GM23248 (cell line): Measurements from ENCODE around the gene OR10K1. TPM values are rescaled to one million over a fixed set of nuclear protein-coding genes. Genes with fewer than 3 reads are reported as not detected.
"Not testable (repeated sequence)": the region's sequence is repeated elsewhere in the genome, so short reads cannot be mapped to it uniquely, and the experiment has no call there.

Experiments used
- DNase-seq: peaks from one replicate; pipeline ENCODE4 v3.0.0-alpha.2; 2015
- H2AFZ ChIP-seq: fragments of 200-600 bp; sonication (generic); 2 replicates; pipeline ENCODE4 v1.6.1; 2016; ENCODE audit warnings: antibody characterized with exemption
- H3F3A ChIP-seq: fragments of 200-600 bp; sonication (generic); 2 replicates; pipeline ENCODE4 v1.6.1; 2016; ENCODE audit warnings: mild to moderate bottlenecking, antibody characterized with exemption, mixed run types; ENCODE audit not compliant: insufficient read depth
- H3K27ac ChIP-seq: fragments of 200-600 bp; sonication (generic); 2 replicates; pipeline ENCODE4 v1.5.1; 2016; ENCODE audit warnings: mild to moderate bottlenecking
- H3K27me3 ChIP-seq: fragments of 200-600 bp; sonication (generic); replicated peaks from 2 replicates; pipeline ENCODE4 v1.6.1; 2016; ENCODE audit warnings: mild to moderate bottlenecking; ENCODE audit not compliant: insufficient read depth
- H3K36me3 ChIP-seq: fragments of 200-600 bp; sonication (generic); 2 replicates; pipeline ENCODE4 v1.6.1; 2016; ENCODE audit warnings: low read depth, mild to moderate bottlenecking
- H3K4me1 ChIP-seq: fragments of 200-600 bp; sonication (generic); 2 replicates; pipeline ENCODE4 v1.6.1; 2016; ENCODE audit warnings: mild to moderate bottlenecking; ENCODE audit not compliant: insufficient read depth
- H3K4me2 ChIP-seq: fragments of 200-600 bp; sonication (generic); one replicate; pipeline ENCODE4 v1.6.1; 2016; ENCODE audit warnings: mild to moderate bottlenecking; ENCODE audit not compliant: unreplicated experiment
- H3K4me3 ChIP-seq: fragments of 200-600 bp; sonication (generic); 2 replicates; pipeline ENCODE4 v1.5.1; 2016; ENCODE audit warnings: mild to moderate bottlenecking
- H3K79me2 ChIP-seq: fragments of 200-600 bp; sonication (generic); 2 replicates; pipeline ENCODE4 v1.6.1; 2016; ENCODE audit warnings: mild to moderate bottlenecking; ENCODE audit not compliant: insufficient read depth
- H3K9ac ChIP-seq: fragments of 200-600 bp; sonication (generic); 2 replicates; pipeline ENCODE4 v1.6.1; 2016; ENCODE audit warnings: mild to moderate bottlenecking
- H3K9me2 ChIP-seq: fragments of 200-600 bp; sonication (generic); 2 replicates; pipeline ENCODE4 v1.6.1; 2016; ENCODE audit warnings: mixed run types, mild to moderate bottlenecking, moderate library complexity; ENCODE audit not compliant: insufficient read depth
- H3K9me3 ChIP-seq: fragments of 200-600 bp; sonication (generic); one replicate; pipeline ENCODE4 v1.6.1; 2017; ENCODE audit warnings: low read depth
- H4K20me1 ChIP-seq: fragments of 200-600 bp; sonication (generic); 2 replicates; pipeline ENCODE4 v1.6.0; 2016; ENCODE audit not compliant: insufficient read depth
- EZH2 ChIP-seq: fragments of 200-600 bp; sonication (generic); IDR thresholded peaks from 2 replicates; pipeline ENCODE4 v1.6.1; 2018; ENCODE audit warnings: antibody characterized with exemption, mild to moderate bottlenecking; ENCODE audit not compliant: insufficient read depth, poor library complexity, severe bottlenecking
- EZH2phosphoT487 ChIP-seq: fragments of 200-600 bp; sonication (generic); IDR thresholded peaks from 2 replicates; pipeline ENCODE4 v1.6.1; 2018; ENCODE audit warnings: antibody characterized with exemption, moderate library complexity, mild to moderate bottlenecking, low read depth; ENCODE audit not compliant: insufficient read depth
- WGBS, 2 experiments: methylation state at CpG; one replicate each; pipeline ENCODE4 v1.1.6; 2015 to 2017; ENCODE audit warnings: low lambda C conversion rate in 2 of 2, low coverage in 1 of 2; ENCODE audit errors: missing lambda C conversion rate in 2 of 2; 5-methylcytosine and 5-hydroxymethylcytosine counted together
- in situ Hi-C: fragments of 300-500 bp; cut with MboI; formaldehyde crosslinking; loops from 2 replicates; pipeline ENCODE4 v1.15.0; 2020
- polyA plus RNA-seq: library from polyadenylated mRNA; unstranded; fragments of >200 nt; fragmentation: Nextera tagmentation; extraction: Ambion mirVana; gene quantifications from 2 replicates; pipeline ENCODE4 v1.2.1, GENCODE V29; 2016
- total RNA-seq: library from RNA; depleted of rRNA; stranded (reverse); fragments of >200 nt; shearing (Covaris generic); gene quantifications from 2 replicates; pipeline ENCODE4 v1.2.3, GENCODE V29; 2014

OR10K1 gene
- total and polyA plus RNA-seq, 2 experiments from 2014 or later, result not detected

DNA sequence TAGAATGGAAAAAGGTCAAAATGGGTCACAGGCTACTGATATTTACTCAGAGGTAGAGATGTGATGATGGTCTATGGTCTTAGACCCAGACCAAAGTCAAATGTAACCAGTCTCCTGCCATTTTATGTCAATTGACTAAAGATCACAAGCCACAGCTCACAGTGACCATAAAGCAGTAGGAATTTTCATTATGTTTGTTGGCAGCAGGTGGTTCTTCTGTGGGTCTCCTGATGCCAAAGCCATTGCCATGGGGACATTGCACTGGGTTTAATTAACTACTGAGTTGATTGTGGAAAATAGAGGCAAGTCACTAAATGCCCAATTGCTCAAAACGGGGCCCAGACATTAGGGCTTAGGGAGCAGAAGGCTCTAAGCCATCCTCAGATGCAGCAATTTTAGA lies 35.5 kb upstream of the OR10K1 start, which contains the start of gene OR10K2:
Gene OR10K2 (minus strand): TSS at position 101 of the 400 bp plus-strand sequence. CDS start 5,371 bp downstream, outside the sequence.
- Histone ChIP-seq H3K27ac (no peak within 1 kb of the TSS), H3K9ac (no peak within 1 kb of the TSS), H2AFZ (no peak within 1 kb of the TSS), H3K4me1 (no peaks in the 10 kb centered on the region), H3K4me3 (no peak within 1 kb of the TSS), H3K36me3 (no peaks in the 10 kb centered on the region), H3F3A (no peaks in the 10 kb centered on the region), H3K27me3 (no peaks in the 10 kb centered on the region), H3K4me2 (no peak within 1 kb of the TSS), H3K79me2 (no peaks in the 10 kb centered on the region), H4K20me1 (no peaks in the 10 kb centered on the region), H3K9me2 (no peaks in the 10 kb centered on the region), H3K9me3 (no peaks in the 10 kb centered on the region)
- TF ChIP-seq EZH2, result no peak
- 18% methylated on average over 1 of the region's 1 CpG for WGBS, 2 experiments
- in situ Hi-C loops, result no loop called here
- no peak for DNase-seq

DNA sequence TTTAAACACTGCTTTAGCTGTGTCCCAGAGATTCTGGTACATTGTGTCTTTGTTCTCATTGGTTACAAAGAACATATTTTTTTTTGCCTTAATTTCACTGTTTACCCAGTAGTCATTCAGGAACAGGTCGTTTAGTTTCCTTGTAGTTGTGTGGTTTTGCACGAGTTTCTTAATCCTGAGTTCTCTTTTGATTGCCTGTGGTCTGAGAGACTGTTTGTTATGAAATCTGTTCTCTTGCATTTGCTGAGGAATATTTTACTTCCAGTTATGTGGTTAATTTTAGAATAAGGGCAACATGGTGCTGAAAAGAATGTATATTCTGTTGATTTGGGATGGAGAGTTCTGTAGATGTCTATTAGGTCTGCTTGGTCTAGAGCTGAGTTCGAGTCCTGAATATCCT lies 31.5 kb upstream of the OR10K1 start:
- H3K4me3 ChIP-seq, H3K79me2 ChIP-seq, H3K4me1 ChIP-seq, H4K20me1 ChIP-seq, H2AFZ ChIP-seq, DNase-seq, H3K9ac ChIP-seq, H3K9me3 ChIP-seq, H3K9me2 ChIP-seq, H3K4me2 ChIP-seq, H3F3A ChIP-seq, H3K36me3 ChIP-seq, H3K27ac ChIP-seq, in situ Hi-C loops, H3K27me3 ChIP-seq: not testable (repeated sequence)
- WGBS, 2 experiments, result 2 to 5% methylated on average over 3 of the region's 3 CpGs

DNA sequence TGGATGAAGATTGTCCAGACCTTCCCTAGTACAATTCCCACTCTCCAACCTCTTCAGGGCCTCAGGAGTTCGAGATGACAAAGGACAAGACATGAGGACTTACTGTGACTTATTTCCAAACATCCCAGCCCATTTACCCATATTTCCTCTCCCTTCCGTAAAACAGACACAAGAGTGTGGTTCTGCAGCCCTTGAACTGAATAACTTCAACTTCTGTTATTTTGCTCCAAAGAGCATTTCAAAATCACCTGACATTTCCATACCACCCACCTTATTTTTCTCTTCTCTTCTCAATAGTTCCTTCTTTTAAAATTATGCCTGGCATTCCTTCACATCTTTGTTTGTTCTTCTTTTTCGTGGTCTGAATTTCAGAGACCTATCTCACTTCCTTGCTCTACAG lies 26.9 kb upstream of the OR10K1 start:
- 2 to 6% methylated on average over 3 of the region's 3 CpGs for WGBS, 2 experiments
- H3K4me2 ChIP-seq, result no peak overlapping the region
- no peaks in the 10 kb centered on the region for H3K79me2 ChIP-seq
- H3K4me1 ChIP-seq, result no peaks in the 10 kb centered on the region
- H3K4me3 ChIP-seq, result no peak overlapping the region
- no peaks in the 10 kb centered on the region for H3K9me3 ChIP-seq
- no peak overlapping the region for H3K27ac ChIP-seq
- DNase-seq, result no peak
- no peaks in the 10 kb centered on the region for H3F3A ChIP-seq
- H3K27me3 ChIP-seq, result no peaks in the 10 kb centered on the region
- in situ Hi-C loops, result no loop called here
- no peak overlapping the region for H3K9ac ChIP-seq
- no peaks in the 10 kb centered on the region for H4K20me1 ChIP-seq
- TF ChIP-seq EZH2phosphoT487 (no peak), EZH2 (no peak)
- H3K36me3 ChIP-seq, result no peaks in the 10 kb centered on the region
- H2AFZ ChIP-seq, result no peak overlapping the region
- H3K9me2 ChIP-seq, result no peaks in the 10 kb centered on the region

- H3K36me3 ChIP-seq, result no peaks in the 10 kb centered on the region
- H3K4me2 ChIP-seq, result no peak overlapping the region
- no peaks in the 10 kb centered on the region for H3K9me2 ChIP-seq
- 23 to 30% methylated on average over 4 of the region's 4 CpGs for WGBS, 2 experiments
- in situ Hi-C loops, result no loop called here
- no peaks in the 10 kb centered on the region for H3F3A ChIP-seq
- H3K4me3 ChIP-seq, result no peak overlapping the region
- no peak overlapping the region for H2AFZ ChIP-seq
- no peak for DNase-seq
- no peaks in the 10 kb centered on the region for H3K27me3 ChIP-seq
- no peaks in the 10 kb centered on the region for H3K4me1 ChIP-seq
- no peaks in the 10 kb centered on the region for H4K20me1 ChIP-seq
- TF ChIP-seq EZH2, result no peak
- TF ChIP-seq EZH2phosphoT487, result no peak
- no peak overlapping the region for H3K9ac ChIP-seq
- H3K9me3 ChIP-seq, result no peaks in the 10 kb centered on the region
- no peaks in the 10 kb centered on the region for H3K79me2 ChIP-seq
- H3K27ac ChIP-seq, result no peak overlapping the region
Measured at GRCh38 chr1:158445376-158445775, 16.3 kb upstream of the OR10K1 start.

DNA sequence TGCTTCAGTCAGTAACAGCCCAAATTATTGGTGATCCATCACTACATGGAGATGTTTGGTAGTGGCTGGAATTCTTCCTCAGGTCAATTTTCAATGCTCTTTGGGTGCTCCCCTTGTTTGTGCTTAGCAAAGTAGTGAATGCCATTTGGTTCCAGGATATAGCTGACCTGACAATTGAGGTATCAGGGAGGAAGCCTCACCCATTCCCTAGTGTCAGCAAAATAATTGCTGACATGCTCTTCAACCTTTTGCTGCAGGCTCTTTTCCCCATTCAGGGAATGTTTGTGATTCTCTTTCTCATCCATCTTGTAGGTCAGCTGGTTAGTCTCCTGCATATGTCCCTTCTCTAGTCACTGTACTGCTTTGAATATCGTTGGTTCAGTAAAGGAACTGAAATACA lies 7.1 kb upstream of the OR10K1 start:
- 21 to 30% methylated on average over 1 of the region's 1 CpG for WGBS, 2 experiments
- Histone ChIP-seq H4K20me1 (no peaks in the 10 kb centered on the region), H3K27ac (no peak overlapping the region), H2AFZ (no peak overlapping the region), H3K9ac (no peak overlapping the region), H3K4me1 (no peaks in the 10 kb centered on the region), H3K4me3 (no peak overlapping the region), H3K36me3 (no peaks in the 10 kb centered on the region), H3K9me3 (no peaks in the 10 kb centered on the region), H3K4me2 (no peak overlapping the region), H3K27me3 (no peaks in the 10 kb centered on the region), H3K9me2 (no peaks in the 10 kb centered on the region), H3K79me2 (no peaks in the 10 kb centered on the region), H3F3A (no peaks in the 10 kb centered on the region)
- no peak for TF ChIP-seq EZH2phosphoT487
- TF ChIP-seq EZH2, result no peak
- no peak for DNase-seq
- in situ Hi-C loops, result no loop called here
